HUES64 (cell line): Measurements from ENCODE around the gene SLC12A8.

Experiments
- H3K27ac ChIP-seq: 2 replicates; pipeline ENCODE4 v1.7.0; 2013; ENCODE audit warnings: low read depth, low read length, inconsistent platforms
- H3K27me3 ChIP-seq: 2 replicates; pipeline ENCODE4 v1.6.1; 2013; ENCODE audit warnings: mild to moderate bottlenecking, low read length; ENCODE audit not compliant: insufficient read depth
- H3K36me3 ChIP-seq: 2 replicates; pipeline ENCODE4 v1.6.1; 2013; ENCODE audit warnings: mild to moderate bottlenecking, low read length; ENCODE audit not compliant: insufficient read depth
- H3K4me1 ChIP-seq: 2 replicates; pipeline ENCODE4 v1.6.1; 2013; ENCODE audit warnings: mild to moderate bottlenecking, low read length, moderate library complexity; ENCODE audit not compliant: insufficient read depth
- H3K4me3 ChIP-seq: 2 replicates; pipeline ENCODE4 v1.5.1; 2013; ENCODE audit warnings: mild to moderate bottlenecking, low read length, moderate library complexity
- H3K9ac ChIP-seq: 2 replicates; pipeline ENCODE4 v1.6.1; 2013; ENCODE audit warnings: mild to moderate bottlenecking, low read depth, low read length
- H3K9me3 ChIP-seq: 2 replicates; pipeline ENCODE4 v1.6.1; 2013; ENCODE audit warnings: low read depth, low read length; ENCODE audit not compliant: insufficient read depth
- WGBS: fragments of 150-250, 120-280 bp; methylation state at CpG from one replicate; pipeline ENCODE4 v1.1.7; 2013; ENCODE audit warnings: missing lambda C conversion rate; 5-methylcytosine and 5-hydroxymethylcytosine counted together

The SLC12A8 gene

DNA sequence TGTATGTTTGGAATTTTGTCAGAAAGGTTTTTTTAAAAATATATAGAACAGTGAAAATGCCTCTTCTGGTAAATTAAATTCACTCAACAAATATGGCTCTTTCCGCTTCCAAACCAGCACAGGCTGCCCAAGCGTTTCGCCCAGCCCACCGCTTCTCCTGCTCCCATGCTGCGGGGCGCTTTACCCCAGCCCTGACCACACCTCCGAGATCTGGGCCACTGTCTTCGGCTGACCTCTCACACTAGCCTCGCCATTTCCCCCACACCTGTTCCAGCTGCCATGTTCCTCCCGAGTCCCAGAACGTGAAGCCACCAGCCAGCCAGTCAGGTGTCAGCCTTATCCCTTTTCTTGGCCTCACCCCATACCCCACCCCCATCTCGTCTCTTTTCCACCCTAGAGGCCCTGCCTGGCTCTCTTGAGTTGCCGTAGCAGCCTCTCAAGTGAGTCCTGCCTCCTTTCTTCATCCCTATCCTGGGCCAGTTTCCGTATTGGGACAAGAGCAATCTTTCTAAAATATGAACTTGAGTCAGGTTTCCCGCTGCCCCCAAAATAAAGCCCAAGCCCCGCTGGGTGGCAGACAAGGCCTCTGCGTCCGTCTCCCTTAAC is 46.5 kb downstream of the SLC12A8 start:
- Histone ChIP-seq H3K36me3 (no peaks in the 10 kb centered on the region), H3K27me3 (no peaks in the 10 kb centered on the region), H3K9ac (no peak overlapping the region), H3K4me1 (no peaks in the 10 kb centered on the region), H3K9me3 (no peaks in the 10 kb centered on the region), H3K4me3 (no peak overlapping the region), H3K27ac (no peak overlapping the region)
- WGBS = 93% methylated on average over 18 of the region's 18 CpGs

DNA sequence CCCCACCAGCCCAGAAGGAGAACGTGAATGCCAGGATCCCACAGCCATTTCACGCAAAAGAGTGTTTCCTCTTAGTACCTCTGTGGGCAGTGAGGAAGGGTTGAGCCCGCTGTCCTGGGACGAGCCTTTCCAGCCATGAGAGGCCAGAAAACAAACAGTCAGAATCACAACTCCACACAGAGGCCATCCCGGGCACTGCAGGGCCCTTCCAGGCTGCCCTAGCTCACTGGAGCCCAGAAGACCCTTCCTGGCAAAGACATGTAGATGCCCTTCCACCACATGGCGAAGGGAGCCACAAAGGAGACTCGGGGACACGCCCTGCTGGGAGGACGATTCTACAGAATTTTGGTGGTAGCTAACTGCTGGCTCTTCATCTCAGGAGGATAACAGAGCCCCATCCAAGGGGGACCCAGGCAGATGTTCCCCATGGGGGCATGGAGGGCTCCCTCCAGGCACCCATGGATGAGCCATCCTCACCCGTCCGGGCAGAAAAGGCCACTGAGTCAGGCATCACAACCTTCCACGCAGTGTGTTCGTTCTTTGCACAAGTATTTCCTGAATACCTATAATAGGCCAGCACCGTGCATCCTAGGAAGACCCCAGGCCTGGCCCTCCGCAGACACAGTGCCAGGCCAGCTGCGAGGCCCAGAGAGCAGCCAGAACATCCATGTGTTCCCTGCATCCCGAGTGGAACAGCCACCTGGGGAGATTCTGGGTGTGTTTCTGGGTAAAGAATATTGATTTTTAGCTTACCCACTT is 47.2 kb downstream of the SLC12A8 start:
- H3K9me3 ChIP-seq = no peaks in the 10 kb centered on the region
- H3K36me3 ChIP-seq = no peaks in the 10 kb centered on the region
- H3K27ac ChIP-seq = no peak overlapping the region
- no peak overlapping the region for H3K4me3 ChIP-seq
- no peaks in the 10 kb centered on the region for H3K27me3 ChIP-seq
- H3K9ac ChIP-seq = no peak overlapping the region
- H3K4me1 ChIP-seq = no peaks in the 10 kb centered on the region
- 80% methylated on average over 17 of the region's 17 CpGs for WGBS

DNA sequence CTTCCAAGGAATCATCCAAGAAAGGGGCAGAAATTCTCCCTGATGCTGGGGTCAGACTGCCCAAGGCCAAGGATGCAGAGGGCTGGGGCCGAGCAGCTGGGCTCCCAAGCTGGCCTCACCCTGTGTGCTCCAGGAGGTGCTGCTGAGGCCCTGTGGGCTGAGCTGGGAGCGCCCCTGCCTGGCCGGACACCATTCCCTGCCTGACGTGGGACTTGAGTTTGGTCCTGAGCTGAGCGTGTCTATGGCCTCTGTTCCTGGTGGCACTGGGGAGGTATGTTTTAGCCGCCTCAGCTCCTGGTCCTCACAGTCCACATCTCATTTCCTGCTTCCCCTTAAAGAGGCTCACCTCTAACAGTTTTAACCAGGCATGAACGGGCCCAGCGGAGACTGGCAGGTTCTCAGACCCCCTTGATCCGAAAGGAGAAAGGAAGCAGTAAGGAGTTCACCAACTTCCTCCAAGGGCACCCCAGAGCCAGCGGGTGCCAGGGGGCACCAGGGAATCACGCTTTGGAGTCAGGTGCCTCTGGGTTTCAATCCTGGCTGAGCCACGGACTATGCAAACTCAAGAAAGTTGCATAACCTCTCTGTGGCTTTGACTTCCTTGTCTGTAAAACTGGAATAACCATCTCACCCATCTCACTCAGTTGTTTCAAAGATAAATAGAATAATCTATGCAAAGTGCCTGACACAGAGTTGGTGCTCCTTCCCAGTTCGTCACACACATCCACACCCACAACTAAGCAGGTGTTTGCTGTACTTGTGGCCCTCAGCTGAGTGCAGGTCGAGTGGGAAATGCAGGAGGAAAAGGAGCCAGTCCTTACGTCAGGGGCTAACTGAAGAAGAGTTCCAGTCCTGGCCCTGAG is 48.6 kb downstream of the SLC12A8 start:
- 75% methylated on average over 14 of the region's 15 CpGs for WGBS
- Histone ChIP-seq H3K9me3 (no peaks in the 10 kb centered on the region), H3K4me3 (no peak overlapping the region), H3K4me1 (no peaks in the 10 kb centered on the region), H3K36me3 (no peaks in the 10 kb centered on the region), H3K27ac (no peak overlapping the region), H3K9ac (no peak overlapping the region), H3K27me3 (no peaks in the 10 kb centered on the region)

DNA sequence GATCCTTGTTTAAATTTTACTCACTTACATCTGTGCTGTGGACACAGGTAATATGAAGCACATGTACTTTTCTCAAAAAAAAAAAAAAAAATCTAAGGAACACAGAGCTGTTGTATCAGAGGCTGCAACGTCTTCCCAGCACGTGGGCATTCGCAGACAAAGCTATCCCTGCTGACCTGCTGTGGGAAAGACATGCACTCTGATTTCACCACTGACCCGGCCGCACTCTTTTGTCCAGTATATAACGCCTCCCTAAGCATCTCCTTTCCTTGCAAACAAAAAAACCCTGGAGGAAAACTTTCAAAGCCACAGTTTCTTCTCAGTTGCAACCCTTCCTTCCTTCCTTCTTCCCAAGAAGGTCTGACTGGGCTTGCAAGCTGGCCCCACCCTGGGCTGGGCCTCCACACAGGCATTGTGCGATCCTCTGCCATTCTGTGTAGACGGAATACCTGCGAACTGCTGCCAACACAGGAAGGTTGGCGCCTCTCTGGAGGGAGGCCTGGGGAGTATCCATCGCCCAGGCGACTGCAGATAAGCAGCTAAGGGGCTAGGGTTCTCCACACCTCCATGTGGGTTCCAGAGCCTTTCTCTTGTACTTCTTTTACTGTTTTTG is 50.8 kb downstream of the SLC12A8 start:
- WGBS = 92% methylated on average over 12 of the region's 12 CpGs

DNA sequence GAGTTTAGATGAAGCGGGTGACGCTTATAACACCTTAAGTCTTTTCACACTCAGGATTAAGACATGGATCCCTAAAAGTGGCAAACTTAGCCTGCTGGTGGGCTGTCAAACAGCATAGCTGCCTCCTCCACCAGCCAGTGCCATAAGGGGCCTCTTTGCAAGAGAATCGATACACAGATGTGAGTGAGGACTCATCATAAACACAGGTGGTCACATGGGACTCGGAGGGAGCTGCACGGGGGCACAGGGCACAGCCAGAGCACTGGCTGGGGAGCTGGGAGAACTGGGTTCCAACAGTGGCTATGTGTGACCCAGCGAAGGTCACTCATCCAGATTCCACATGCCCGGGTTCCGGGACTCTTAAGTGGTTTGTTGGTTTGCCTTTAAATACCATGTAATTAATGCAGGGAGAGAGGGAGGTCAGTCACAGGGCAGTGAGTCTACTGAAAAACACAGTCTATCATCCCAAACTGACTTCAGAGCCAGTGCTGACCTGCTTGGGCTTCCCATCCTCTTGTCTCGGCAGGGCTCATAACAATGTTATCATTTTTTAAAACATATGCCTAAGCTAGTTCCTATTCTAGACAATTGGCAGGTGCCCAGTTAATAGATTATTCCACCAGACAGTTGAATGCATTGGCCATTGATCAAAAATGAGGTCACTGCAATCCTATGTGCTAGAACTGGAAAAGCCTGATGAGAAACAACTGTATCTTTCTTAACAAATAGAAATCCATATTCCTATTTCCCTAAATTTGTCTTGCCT is 51.8 kb downstream of the SLC12A8 start:
- no peaks in the 10 kb centered on the region for H3K27me3 ChIP-seq
- no peaks in the 10 kb centered on the region for H3K36me3 ChIP-seq
- WGBS = 93% methylated on average over 9 of the region's 9 CpGs
- no peak overlapping the region for H3K27ac ChIP-seq
- no peak overlapping the region for H3K9ac ChIP-seq
- H3K4me1 ChIP-seq = peaks cover 10% of the 10 kb centered on the region
- H3K9me3 ChIP-seq = no peaks in the 10 kb centered on the region
- H3K4me3 ChIP-seq = no peak overlapping the region

More for the DNA sequence above, 50.8 kb downstream of the SLC12A8 start:
- Histone ChIP-seq H3K9ac (no peak overlapping the region), H3K27me3 (no peaks in the 10 kb centered on the region), H3K36me3 (no peaks in the 10 kb centered on the region), H3K4me3 (no peak overlapping the region), H3K27ac (no peak overlapping the region), H3K4me1 (0 out of 2 replicates have a peak, but pooled peaks cover under 1% of the 10 kb centered on the region), H3K9me3 (no peaks in the 10 kb centered on the region)

GRCh38 chr3:125157183-125157582 is 55.4 kb downstream of the SLC12A8 start:
- WGBS = 95% methylated on average over 3 of the region's 3 CpGs

GRCh38 chr3:125156456-125156855 is 56.1 kb downstream of the SLC12A8 start:
- Histone ChIP-seq H3K4me1 (peaks cover 20% of the 10 kb centered on the region), H3K27me3 (no peaks in the 10 kb centered on the region), H3K4me3 (no peak overlapping the region), H3K36me3 (no peaks in the 10 kb centered on the region), H3K9me3 (no peaks in the 10 kb centered on the region), H3K9ac (no peak overlapping the region), H3K27ac (no peak overlapping the region; the same call in 1 of the 2 replicates)
- 86% methylated on average over 7 of the region's 7 CpGs for WGBS

More at GRCh38 chr3:125157183-125157582, 55.4 kb downstream of the SLC12A8 start:
- Histone ChIP-seq H3K27me3 (no peaks in the 10 kb centered on the region), H3K4me3 (no peak overlapping the region), H3K9me3 (no peaks in the 10 kb centered on the region), H3K9ac (no peak overlapping the region), H3K27ac (no peak overlapping the region), H3K4me1 (peaks cover 20% of the 10 kb centered on the region), H3K36me3 (no peaks in the 10 kb centered on the region)

GRCh38 chr3:125154800-125155269 is 57.7 kb downstream of the SLC12A8 start:
- 93% methylated on average over 17 of the region's 17 CpGs for WGBS

DNA sequence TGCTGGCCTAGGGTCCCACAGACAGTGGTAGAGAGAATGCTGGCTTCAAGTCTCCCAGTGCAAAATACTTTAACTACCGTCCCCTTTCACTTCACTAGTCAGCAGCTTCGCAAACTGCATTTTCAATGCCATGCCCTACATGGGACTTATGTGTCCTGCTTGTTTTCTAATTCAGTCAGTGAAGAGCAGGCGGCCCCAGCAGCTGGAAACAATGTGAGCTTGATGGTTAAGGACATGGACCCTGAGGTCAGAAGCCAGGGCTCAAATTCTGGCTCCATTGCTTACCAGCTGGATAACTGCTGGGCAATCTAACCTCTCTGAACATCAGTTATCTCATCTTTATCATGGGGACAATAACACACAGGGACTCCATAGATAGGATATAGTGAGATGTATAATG is 58.4 kb downstream of the SLC12A8 start:
- H3K9me3 ChIP-seq = no peaks in the 10 kb centered on the region
- no peak overlapping the region for H3K4me3 ChIP-seq
- WGBS = 95% methylated on average over 3 of the region's 3 CpGs
- H3K27ac ChIP-seq = no peak overlapping the region
- no peaks in the 10 kb centered on the region for H3K36me3 ChIP-seq
- H3K9ac ChIP-seq = no peak overlapping the region
- no peaks in the 10 kb centered on the region for H3K27me3 ChIP-seq
- H3K4me1 ChIP-seq = peaks cover 21% of the 10 kb centered on the region

More at GRCh38 chr3:125154800-125155269, 57.7 kb downstream of the SLC12A8 start:
- H3K9ac ChIP-seq = no peak overlapping the region
- no peak overlapping the region for H3K27ac ChIP-seq
- H3K4me3 ChIP-seq = no peak overlapping the region
- no peaks in the 10 kb centered on the region for H3K36me3 ChIP-seq
- no peaks in the 10 kb centered on the region for H3K27me3 ChIP-seq
- H3K4me1 ChIP-seq = peaks cover 20% of the 10 kb centered on the region
- no peaks in the 10 kb centered on the region for H3K9me3 ChIP-seq

- Histone ChIP-seq H3K4me3 (no peak overlapping the region), H3K9ac (no peak overlapping the region), H3K9me3 (no peaks in the 10 kb centered on the region), H3K4me1 (peaks cover 23% of the 10 kb centered on the region), H3K36me3 (no peaks in the 10 kb centered on the region), H3K27ac (no peak overlapping the region), H3K27me3 (no peaks in the 10 kb centered on the region)
- WGBS = 89% methylated on average over 10 of the region's 10 CpGs
Observed at GRCh38 chr3:125152951-125153350, 59.6 kb downstream of the SLC12A8 start.
